ENCODE measurements around the gene ID1.
A peak's percentile ranks its signal among the peaks of the same experiment; 100 is the strongest.

ID1 gene

GRCh38 chr20:31605031-31605901 is at the start of gene ID1:
Gene ID1 (plus strand): TSS chr20:31605289. CDS start chr20:31605388, 99 bp downstream.
- DNase-seq: peak; percentile 89 to 98 (median 96)
- intact Hi-C loops (cut with DNase I): no loop called here

DNA sequence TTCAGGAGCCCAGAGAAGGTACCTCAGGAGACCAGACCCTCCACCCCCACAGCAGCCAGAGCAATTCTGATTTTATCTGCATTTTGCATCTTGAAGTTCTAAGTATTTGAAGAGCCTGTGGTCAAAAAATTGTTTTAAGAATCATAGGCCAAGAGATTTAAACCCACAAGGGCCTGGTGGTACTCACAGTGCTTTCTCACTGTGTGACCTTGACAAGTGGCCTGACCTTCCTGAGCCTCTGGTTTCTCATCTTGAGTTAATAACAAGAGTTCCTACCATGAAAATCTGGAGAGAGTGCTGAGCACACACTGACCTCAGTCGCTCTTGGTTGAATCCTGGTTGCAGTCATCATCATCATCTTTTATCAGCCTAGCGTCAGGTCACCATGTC is 45.4 kb upstream of the ID1 start:
- no peak for DNase-seq
- intact Hi-C loops (cut with DNase I): loop anchor here (2.0 to 10.0 kb wide), 2 partner anchors 53 to 165 kb away; partner anchors contain the start of gene BCL2L1

DNA sequence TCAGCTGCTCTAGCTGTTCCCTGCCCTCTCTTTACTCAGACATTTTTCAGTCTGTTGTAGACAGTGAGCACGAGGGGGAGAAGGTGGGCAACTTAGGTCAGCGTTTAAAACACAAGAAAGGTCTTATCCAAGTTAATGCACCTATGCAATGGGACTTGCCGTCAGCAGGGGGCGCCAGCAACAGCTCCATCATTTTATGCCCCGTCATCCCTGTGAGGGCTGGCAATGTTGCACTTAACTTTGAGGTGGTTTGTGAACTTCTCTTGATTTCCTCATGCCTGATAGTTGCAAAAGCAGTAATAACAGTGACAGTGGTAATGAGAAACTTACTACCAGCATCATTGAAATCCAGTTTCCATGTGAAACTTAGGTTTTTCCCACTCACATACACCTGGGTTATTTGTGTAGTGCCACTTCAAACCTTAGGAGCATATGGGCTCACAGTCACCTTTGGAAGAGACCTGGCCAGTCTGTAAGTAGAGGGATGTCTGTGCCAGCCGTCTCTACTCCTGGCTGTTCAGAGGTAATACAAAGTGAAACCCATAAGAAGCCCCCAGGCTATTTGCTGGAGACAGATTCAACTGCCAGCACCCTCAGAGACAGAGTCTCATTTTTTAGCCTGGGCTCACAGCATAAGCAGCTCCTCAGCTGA is 44.9 kb upstream of the ID1 start:
- peak; percentile 24 to 86 (median 70) for DNase-seq
- intact Hi-C loops (cut with DNase I): loop anchor here (2.0 to 10.0 kb wide), 2 partner anchors 53 to 165 kb away; partner anchors contain the start of gene BCL2L1

DNA sequence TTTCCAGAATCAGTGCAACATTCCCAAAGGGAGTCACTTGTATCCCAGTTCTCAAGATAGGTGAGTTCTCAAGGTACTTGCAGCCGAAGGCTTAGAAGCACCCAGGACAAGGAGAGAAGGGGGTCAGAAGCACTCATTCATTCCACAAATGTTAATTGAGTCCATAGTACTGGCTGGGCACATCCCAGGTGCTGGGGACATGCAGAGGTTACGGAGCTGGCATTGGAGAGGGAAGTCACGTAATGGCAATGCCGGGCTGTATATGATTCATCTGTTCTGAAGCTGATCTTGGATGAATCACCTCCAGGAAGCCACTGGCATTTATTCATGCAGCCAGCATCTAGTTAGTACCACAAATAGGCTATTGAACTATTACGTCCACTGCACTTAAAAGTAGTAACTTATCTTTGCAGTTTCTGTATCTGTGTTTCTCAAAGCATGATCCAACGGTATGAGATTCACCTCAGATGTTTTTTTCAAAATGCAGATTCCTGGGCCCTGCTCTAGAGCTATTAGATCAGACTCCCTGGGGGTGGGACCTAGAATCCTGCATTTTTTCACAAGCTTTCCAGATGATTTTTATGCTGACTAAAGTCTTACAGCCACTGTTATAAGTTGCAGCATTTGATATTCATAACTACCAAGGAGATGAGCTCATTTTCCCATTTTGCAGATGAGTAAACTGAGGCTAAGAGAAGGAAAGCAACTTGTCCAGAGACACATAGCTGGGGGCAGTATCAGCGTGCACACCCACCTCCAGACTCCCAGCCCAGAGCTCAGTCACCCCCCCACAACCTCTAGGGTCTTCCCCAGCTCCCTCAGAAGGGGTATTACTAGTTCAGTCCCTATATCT is 44.1 kb upstream of the ID1 start:
- DNase-seq: peak in 7 of 42 donors; percentile 18 to 61 (median 35)
- intact Hi-C loops (cut with DNase I): loop anchor here (2.0 to 10.0 kb wide), 2 partner anchors 52 to 164 kb away; partner anchors contain the start of gene BCL2L1

- intact Hi-C loops (cut with DNase I): loop anchor here (10.0 kb wide), 1 partner anchor 163 kb away; the partner anchor contains the start of gene BCL2L1
- DNase-seq: no peak
These were observed 42.8 kb upstream of the ID1 start for GRCh38 chr20:31562241-31562640.

DNA sequence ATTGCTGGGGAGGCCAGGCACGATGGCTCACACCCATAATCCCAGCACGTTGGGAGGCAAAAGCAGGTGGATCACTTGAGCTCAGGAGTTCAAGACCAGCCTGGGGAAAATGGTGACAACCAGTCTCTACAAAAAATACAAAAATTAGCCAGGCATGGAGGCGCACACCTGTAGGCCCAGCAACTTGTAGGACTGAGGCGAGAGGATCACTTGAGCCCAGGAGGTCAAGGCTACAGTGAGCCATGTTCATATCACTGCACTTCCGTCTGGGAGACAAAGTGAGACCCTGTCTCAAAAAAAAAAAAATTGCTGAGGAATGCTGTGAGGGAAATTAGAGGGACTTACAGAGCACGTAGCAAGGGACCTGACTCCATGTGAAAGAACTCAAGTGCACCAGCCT is 40.8 kb upstream of the ID1 start:
- intact Hi-C loops (cut with DNase I): loop anchor here (10.0 kb wide), 1 partner anchor 161 kb away; the partner anchor contains the start of gene BCL2L1
- no peak for DNase-seq

DNA sequence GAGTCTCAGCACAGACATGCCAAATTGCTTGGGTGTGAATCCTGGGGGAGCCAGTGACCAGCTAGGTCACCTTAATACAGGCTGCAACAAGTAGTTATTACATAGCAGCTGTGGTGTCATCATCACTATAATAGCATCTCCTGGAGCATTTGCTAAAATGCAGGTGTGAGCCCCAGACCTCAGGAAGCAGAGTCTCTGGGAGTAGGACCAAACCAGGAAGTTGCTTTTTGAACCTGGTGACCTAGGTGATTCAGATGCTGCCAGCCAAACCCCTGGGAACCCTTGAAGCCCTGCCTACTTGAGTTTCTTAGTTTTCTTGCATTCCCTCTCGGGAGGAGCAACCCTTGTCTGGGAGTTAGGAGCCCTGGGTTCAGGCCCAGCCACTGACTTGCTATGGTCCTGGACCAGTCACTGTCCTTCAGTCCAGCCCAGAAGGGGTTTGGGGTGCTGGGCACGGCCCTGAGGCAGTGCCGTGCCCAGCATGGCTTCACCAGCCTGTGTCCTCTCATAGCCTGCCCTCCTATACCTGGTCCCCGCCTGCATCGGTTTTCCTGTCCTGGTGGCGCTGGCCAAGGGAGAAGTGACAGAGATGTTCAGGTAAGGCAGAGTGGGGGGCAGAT is 39.3 kb upstream of the ID1 start:
- intact Hi-C loops (cut with DNase I): loop anchor here (10.0 kb wide), 1 partner anchor 159 kb away; the partner anchor contains the start of gene BCL2L1
- no peak for DNase-seq

GRCh38 chr20:31566319-31566657 is 38.8 kb upstream of the ID1 start:
- intact Hi-C loops (cut with DNase I): loop anchor here (10.0 kb wide), 1 partner anchor 159 kb away; the partner anchor contains the start of gene BCL2L1
- DNase-seq: no peak

DNA sequence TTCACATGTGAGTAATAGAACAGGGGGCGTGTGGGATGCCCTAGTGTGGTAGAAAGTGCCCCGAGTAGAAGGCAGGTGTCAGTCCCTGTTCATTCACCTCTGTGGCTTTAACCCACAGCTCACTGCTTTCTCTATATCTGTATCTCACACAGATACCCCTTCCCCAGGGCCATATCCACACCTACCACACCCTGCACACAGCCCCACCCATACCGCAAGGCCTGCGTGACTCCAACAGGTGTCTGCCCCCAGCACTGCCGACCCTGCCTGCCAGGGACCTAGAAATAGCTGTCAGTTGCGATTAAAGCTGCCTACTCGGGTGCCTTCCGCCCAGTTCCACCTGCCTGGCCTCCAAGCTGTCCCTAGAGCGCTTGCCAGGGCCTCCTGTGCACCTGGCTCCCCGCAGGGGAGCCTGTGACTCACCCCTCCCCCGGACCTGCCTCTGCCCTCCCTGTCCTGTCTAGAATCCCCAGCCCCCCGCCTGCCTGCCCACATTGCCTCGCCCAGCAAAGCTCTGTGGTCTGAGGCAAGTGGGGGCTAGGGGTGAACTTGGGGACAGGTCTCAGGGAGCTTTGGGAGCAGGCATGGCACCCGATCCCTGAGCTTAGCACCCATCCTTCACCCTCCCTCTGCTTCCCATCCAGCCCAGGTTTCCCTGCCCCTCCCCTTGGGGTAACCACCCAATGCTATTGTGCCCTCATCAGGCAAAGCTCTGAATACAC is 38.3 kb upstream of the ID1 start:
- intact Hi-C loops (cut with DNase I): loop anchor here (10.0 kb wide), 1 partner anchor 158 kb away; the partner anchor contains the start of gene BCL2L1
- peak in 16 of 42 donors; percentile 19 to 73 (median 46) for DNase-seq

DNA sequence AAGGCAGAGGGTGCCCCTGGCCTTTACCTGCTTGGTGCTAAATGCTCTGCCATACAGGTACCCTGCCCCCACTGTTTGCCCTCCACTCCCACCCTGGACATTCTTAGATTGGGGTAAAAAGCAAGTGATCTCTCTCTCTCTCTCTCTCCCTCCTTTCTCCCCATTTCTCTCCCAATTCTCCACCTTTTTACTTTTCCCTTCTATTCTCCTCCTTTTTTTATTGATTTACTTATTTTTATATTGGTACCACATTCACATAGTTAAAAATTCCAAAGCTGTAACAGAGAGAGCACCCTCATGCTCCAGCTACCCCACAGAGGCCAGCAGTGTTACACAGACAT is 37.7 kb upstream of the ID1 start:
- no peak for DNase-seq
- intact Hi-C loops (cut with DNase I): loop anchor here (10.0 kb wide), 1 partner anchor 157 kb away; the partner anchor contains the start of gene BCL2L1

- DNase-seq: peak in 1 of 42 donors; percentile 17
- intact Hi-C loops (cut with DNase I): loop anchor here (2.0 to 10.0 kb wide), 2 partner anchors 45 to 157 kb away; partner anchors contain the start of gene BCL2L1
These were observed 36.9 kb upstream of the ID1 start for GRCh38 chr20:31568041-31568731.

GRCh38 chr20:31568773-31569162 is 36.3 kb upstream of the ID1 start:
- DNase-seq: no peak

GRCh38 chr20:31569163-31570020 is 35.7 kb upstream of the ID1 start:
- intact Hi-C loops (cut with DNase I): loop anchor here (2.0 to 10.0 kb wide), 2 partner anchors 43 to 155 kb away; partner anchors contain the start of gene BCL2L1

More at GRCh38 chr20:31568773-31569162, 36.3 kb upstream of the ID1 start:
- intact Hi-C loops (cut with DNase I): loop anchor here (2.0 to 10.0 kb wide), 2 partner anchors 44 to 156 kb away; partner anchors contain the start of gene BCL2L1

GRCh38 chr20:31570021-31570463 is 35.0 kb upstream of the ID1 start:
- intact Hi-C loops (cut with DNase I): no loop called here
- DNase-seq: peak in 1 of 42 donors; percentile 8

More at GRCh38 chr20:31569163-31570020, 35.7 kb upstream of the ID1 start:
- peak; percentile 41 to 88 (median 68) for DNase-seq

DNA sequence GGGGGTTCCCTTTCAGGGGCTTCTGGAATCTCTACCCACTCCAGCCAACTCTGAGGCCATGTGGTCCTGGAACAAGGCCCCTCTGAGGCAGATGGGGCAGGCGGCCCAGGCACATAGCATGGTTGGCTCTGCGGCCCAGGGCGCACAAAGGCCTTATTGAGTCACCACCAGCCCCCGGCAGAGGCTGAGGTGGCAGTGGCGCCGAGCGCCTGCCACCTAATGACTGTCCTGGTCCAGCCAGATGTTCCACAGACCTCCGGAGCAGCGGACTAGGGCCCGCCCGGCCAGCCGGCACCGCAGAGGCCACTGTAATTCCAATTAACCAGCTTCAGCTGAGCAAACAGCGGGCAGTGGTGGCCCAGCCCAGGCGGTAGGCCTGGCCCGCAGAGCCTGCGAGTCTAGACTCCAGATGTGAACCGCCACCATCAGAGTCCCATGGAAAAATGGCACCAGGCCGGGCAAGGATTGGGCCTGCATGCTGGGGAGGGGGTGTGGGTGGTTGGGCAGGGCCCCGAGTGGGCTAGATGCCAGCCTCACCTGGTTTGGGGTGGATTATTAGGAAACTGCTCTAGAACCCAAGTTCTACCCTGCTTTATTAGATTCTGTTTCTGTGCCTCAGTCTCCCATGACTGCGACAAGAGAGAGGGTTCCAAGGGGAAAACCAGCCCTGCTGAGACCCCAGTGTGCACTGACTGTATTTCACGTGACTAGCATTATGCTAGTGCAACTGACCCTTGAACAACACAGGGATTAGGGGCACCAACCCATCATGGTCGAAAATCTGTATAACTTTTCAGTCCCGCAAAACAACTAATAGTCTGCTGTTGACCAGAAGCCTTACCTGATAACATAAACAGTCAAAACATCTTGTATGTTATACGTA is 34.1 kb upstream of the ID1 start:
- DNase-seq: peak; percentile 71 to 96 (median 88)
- intact Hi-C loops (cut with DNase I): no loop called here
